GM21515 (cell line): ENCODE results near the gene AKAP13.
"Not testable (repeated sequence)": the region's sequence is repeated elsewhere in the genome, so short reads cannot be mapped to it uniquely, and the experiment has no call there.

Experiments used
- ATAC-seq: cut with Tn5 transposase; IDR thresholded peaks from one replicate; pipeline ENCODE4 v1.9.1; 2021; ENCODE audit not compliant: unreplicated experiment

The AKAP13 gene

GRCh38 chr15:85532689-85533088 lies 152.3 kb downstream of the AKAP13 start:
- no peak for ATAC-seq

GRCh38 chr15:85534031-85534430 lies 153.6 kb downstream of the AKAP13 start:
- peak; percentile 91 for ATAC-seq

GRCh38 chr15:85535533-85536330 lies 155.3 kb downstream of the AKAP13 start:
- not testable (repeated sequence) for ATAC-seq

GRCh38 chr15:85536341-85536740 lies 155.9 kb downstream of the AKAP13 start:
- ATAC-seq, result no peak

- ATAC-seq, result no peak
Observed at GRCh38 chr15:85539491-85539890, 159.1 kb downstream of the AKAP13 start.

GRCh38 chr15:85540085-85540797 lies 159.8 kb downstream of the AKAP13 start:
- no peak for ATAC-seq

GRCh38 chr15:85541744-85542143 lies 161.3 kb downstream of the AKAP13 start:
- ATAC-seq, result peak; percentile 62

- no peak for ATAC-seq
Observed at GRCh38 chr15:85542488-85542887, 162.1 kb downstream of the AKAP13 start.

GRCh38 chr15:85542895-85543331 lies 162.5 kb downstream of the AKAP13 start:
- ATAC-seq, result no peak

GRCh38 chr15:85543741-85544155 lies 163.3 kb downstream of the AKAP13 start:
- ATAC-seq, result no peak

- no peak for ATAC-seq
Observed at GRCh38 chr15:85545185-85545584, 164.8 kb downstream of the AKAP13 start.

GRCh38 chr15:85545752-85546151 lies 165.3 kb downstream of the AKAP13 start:
- no peak for ATAC-seq

GRCh38 chr15:85547386-85547785 lies 167.0 kb downstream of the AKAP13 start:
- no peak for ATAC-seq

- no peak for ATAC-seq
Observed at GRCh38 chr15:85550283-85550682, 169.9 kb downstream of the AKAP13 start.

GRCh38 chr15:85551221-85551832 lies 170.9 kb downstream of the AKAP13 start:
- no peak for ATAC-seq

GRCh38 chr15:85554852-85555521 lies 174.6 kb downstream of the AKAP13 start:
- peak; percentile 52 for ATAC-seq

GRCh38 chr15:85555875-85556617 lies 175.6 kb downstream of the AKAP13 start:
- peak; percentile 66 for ATAC-seq

GRCh38 chr15:85556618-85556895 lies 176.2 kb downstream of the AKAP13 start:
- no peak for ATAC-seq

- no peak for ATAC-seq
Observed at GRCh38 chr15:85557385-85557784, 177.0 kb downstream of the AKAP13 start.

GRCh38 chr15:85558848-85559247 lies 178.4 kb downstream of the AKAP13 start:
- ATAC-seq, result no peak

- ATAC-seq, result no peak
Observed at GRCh38 chr15:85559530-85559929, 179.1 kb downstream of the AKAP13 start.
